GM23338 (cell line): ENCODE measurements around the gene SPACA4.

Experiments
- CREB1 ChIP-seq: fragments of 250-450 bp; sonication (Bioruptor Pico); IDR thresholded peaks from 2 replicates; pipeline ENCODE4 v1.5.0; 2020; ENCODE audit warnings: low read depth, mild to moderate bottlenecking, moderate library complexity
- EZH2 ChIP-seq: fragments of 200-600 bp; sonication (generic); IDR thresholded peaks from one replicate; pipeline ENCODE4 v1.8.0; 2017; ENCODE audit warnings: antibody characterized with exemption, mild to moderate bottlenecking, low read depth; ENCODE audit not compliant: unreplicated experiment
- EZH2phosphoT487 ChIP-seq: fragments of 200-600 bp; sonication (generic); IDR thresholded peaks from one replicate; pipeline ENCODE4 v1.8.1; 2018; ENCODE audit warnings: antibody characterized with exemption; ENCODE audit not compliant: unreplicated experiment
- JUNB ChIP-seq: IDR thresholded peaks from one replicate; pipeline ENCODE4 v1.6.1; 2016; ENCODE audit warnings: antibody characterized with exemption; ENCODE audit not compliant: unreplicated experiment
- POLR2AphosphoS5 ChIP-seq: IDR thresholded peaks from 2 replicates; pipeline ENCODE4 v1.6.1; 2016; ENCODE audit warnings: antibody characterized with exemption, low read depth
- TF ChIP-seq, protein P1 (sequence below), 2 experiments: fragments of 200-600 bp in 1 of 2; sonication (generic) in 1 of 2; conservative IDR thresholded peaks; 2 replicates each; pipeline versions ENCODE4 v1.5.1 to v1.6.1; 2016 to 2017; ENCODE audit warnings: antibody characterized with exemption in 2 of 2, low read depth in 2 of 2, mild to moderate bottlenecking in 2 of 2, moderate library complexity in 1 of 2
- TF ChIP-seq, protein P2 (sequence below): IDR thresholded peaks from one replicate; pipeline ENCODE4 v1.6.1; 2018; ENCODE audit warnings: antibody characterized with exemption; ENCODE audit not compliant: unreplicated experiment

DNA sequence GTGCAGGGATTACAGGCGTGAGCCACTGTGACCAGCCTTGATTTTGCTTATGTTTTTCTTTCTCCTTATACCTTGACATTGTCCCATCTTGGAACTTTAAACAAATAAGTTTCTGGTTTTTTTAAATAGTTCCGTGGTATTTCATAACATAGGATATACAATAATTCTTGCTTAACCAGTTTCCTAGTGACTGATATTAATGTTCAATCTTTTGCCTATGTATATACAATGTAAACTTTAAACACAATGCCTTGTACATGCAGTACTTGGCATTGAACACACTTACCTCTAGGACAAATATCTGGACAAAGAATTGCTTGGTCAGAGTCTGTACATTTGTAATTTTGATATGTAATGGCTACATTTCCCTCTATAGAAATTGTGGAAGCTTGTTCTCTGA is 24.4 kb upstream of the SPACA4 start:
- TF ChIP-seq, protein P1, sequence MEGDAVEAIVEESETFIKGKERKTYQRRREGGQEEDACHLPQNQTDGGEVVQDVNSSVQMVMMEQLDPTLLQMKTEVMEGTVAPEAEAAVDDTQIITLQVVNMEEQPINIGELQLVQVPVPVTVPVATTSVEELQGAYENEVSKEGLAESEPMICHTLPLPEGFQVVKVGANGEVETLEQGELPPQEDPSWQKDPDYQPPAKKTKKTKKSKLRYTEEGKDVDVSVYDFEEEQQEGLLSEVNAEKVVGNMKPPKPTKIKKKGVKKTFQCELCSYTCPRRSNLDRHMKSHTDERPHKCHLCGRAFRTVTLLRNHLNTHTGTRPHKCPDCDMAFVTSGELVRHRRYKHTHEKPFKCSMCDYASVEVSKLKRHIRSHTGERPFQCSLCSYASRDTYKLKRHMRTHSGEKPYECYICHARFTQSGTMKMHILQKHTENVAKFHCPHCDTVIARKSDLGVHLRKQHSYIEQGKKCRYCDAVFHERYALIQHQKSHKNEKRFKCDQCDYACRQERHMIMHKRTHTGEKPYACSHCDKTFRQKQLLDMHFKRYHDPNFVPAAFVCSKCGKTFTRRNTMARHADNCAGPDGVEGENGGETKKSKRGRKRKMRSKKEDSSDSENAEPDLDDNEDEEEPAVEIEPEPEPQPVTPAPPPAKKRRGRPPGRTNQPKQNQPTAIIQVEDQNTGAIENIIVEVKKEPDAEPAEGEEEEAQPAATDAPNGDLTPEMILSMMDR (conservative IDR thresholded peaks at IDR 0.05; ENCODE audit: low read depth in 2 of 2) = no peak
- TF ChIP-seq, protein P2, sequence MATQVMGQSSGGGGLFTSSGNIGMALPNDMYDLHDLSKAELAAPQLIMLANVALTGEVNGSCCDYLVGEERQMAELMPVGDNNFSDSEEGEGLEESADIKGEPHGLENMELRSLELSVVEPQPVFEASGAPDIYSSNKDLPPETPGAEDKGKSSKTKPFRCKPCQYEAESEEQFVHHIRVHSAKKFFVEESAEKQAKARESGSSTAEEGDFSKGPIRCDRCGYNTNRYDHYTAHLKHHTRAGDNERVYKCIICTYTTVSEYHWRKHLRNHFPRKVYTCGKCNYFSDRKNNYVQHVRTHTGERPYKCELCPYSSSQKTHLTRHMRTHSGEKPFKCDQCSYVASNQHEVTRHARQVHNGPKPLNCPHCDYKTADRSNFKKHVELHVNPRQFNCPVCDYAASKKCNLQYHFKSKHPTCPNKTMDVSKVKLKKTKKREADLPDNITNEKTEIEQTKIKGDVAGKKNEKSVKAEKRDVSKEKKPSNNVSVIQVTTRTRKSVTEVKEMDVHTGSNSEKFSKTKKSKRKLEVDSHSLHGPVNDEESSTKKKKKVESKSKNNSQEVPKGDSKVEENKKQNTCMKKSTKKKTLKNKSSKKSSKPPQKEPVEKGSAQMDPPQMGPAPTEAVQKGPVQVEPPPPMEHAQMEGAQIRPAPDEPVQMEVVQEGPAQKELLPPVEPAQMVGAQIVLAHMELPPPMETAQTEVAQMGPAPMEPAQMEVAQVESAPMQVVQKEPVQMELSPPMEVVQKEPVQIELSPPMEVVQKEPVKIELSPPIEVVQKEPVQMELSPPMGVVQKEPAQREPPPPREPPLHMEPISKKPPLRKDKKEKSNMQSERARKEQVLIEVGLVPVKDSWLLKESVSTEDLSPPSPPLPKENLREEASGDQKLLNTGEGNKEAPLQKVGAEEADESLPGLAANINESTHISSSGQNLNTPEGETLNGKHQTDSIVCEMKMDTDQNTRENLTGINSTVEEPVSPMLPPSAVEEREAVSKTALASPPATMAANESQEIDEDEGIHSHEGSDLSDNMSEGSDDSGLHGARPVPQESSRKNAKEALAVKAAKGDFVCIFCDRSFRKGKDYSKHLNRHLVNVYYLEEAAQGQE = no peak
- no peak for TF ChIP-seq EZH2
- no peak for TF ChIP-seq EZH2phosphoT487
- TF ChIP-seq POLR2AphosphoS5 = no peak
- TF ChIP-seq JUNB = no peak
- TF ChIP-seq CREB1 (CRISPR knock-in tag) = no peak
